Mesenchymal stem cell (in vitro differentiated cells and primary cell): ENCODE measurements around the gene LPCAT1.

Source experiments
- DNase-seq: peaks from one replicate; pipeline ENCODE4 v3.0.0-alpha.2; 2013
- H2AFZ ChIP-seq: one replicate; pipeline ENCODE4 v1.6.1; 2013; ENCODE audit warnings: low read depth, mild to moderate bottlenecking, control low read depth, inconsistent platforms, low read length, moderate library complexity
- H2AK5ac ChIP-seq: 2 replicates; pipeline ENCODE4 v1.6.1; 2013; ENCODE audit warnings: low read length, moderate library complexity, mild to moderate bottlenecking, inconsistent platforms; ENCODE audit not compliant: severe bottlenecking
- H2BK120ac ChIP-seq: one replicate; pipeline ENCODE4 v1.6.1; 2013; ENCODE audit warnings: low read depth, mild to moderate bottlenecking, inconsistent platforms, low read length, moderate library complexity
- H2BK12ac ChIP-seq, 2 experiments: one replicate each; pipeline ENCODE4 v1.6.1; 2013; ENCODE audit warnings: inconsistent platforms in 2 of 2, low read length in 2 of 2, mild to moderate bottlenecking in 2 of 2, moderate library complexity in 2 of 2, control low read depth in 1 of 2
- H2BK15ac ChIP-seq: one replicate; pipeline ENCODE4 v1.6.1; 2013; ENCODE audit warnings: mild to moderate bottlenecking, low read depth, inconsistent platforms; ENCODE audit not compliant: poor library complexity, severe bottlenecking
- H2BK5ac ChIP-seq: 2 replicates; pipeline ENCODE4 v1.6.1; 2013; ENCODE audit warnings: low read depth, mild to moderate bottlenecking, low read length, control low read depth, inconsistent platforms; ENCODE audit not compliant: poor library complexity, severe bottlenecking
- H3K14ac ChIP-seq, 2 experiments: one replicate each; pipeline ENCODE4 v1.6.1; 2013; ENCODE audit warnings: inconsistent platforms in 2 of 2, low read length in 2 of 2, control low read depth in 1 of 2, mild to moderate bottlenecking in 1 of 2, moderate library complexity in 1 of 2
- H3K18ac ChIP-seq, 2 experiments: one replicate each; pipeline ENCODE4 v1.6.1; 2013; ENCODE audit warnings: inconsistent platforms in 2 of 2, low read length in 2 of 2, control low read depth in 1 of 2, low read depth in 1 of 2, mild to moderate bottlenecking in 1 of 2
- H3K23ac ChIP-seq, 2 experiments: one replicate each; pipeline ENCODE4 v1.6.1; 2013; ENCODE audit warnings: inconsistent platforms in 2 of 2, low read length in 2 of 2, mild to moderate bottlenecking in 2 of 2, moderate library complexity in 2 of 2, control low read depth in 1 of 2
- H3K27ac ChIP-seq: 2 replicates; pipeline ENCODE4 v1.5.1; 2013; ENCODE audit warnings: mild to moderate bottlenecking, moderate library complexity, low read length, control low read depth, inconsistent platforms; ENCODE audit not compliant: poor library complexity, severe bottlenecking
- H3K27me3 ChIP-seq, 2 experiments: 2 replicates each; pipeline versions ENCODE4 v1.6.1 to v1.7.0; 2013; ENCODE audit warnings: low read length in 2 of 2, mild to moderate bottlenecking in 2 of 2, moderate library complexity in 2 of 2, control low read depth in 1 of 2, inconsistent platforms in 1 of 2; ENCODE audit not compliant: control insufficient read depth in 1 of 2, insufficient read depth in 1 of 2
- H3K36me3 ChIP-seq, 2 experiments: 2 replicates each; pipeline versions ENCODE4 v1.6.1 to v1.7.0; 2013; ENCODE audit warnings: low read length in 2 of 2, control low read depth in 1 of 2, inconsistent platforms in 1 of 2, low read depth in 1 of 2, mild to moderate bottlenecking in 1 of 2; ENCODE audit not compliant: insufficient read depth in 2 of 2, control insufficient read depth in 1 of 2
- H3K4ac ChIP-seq, 2 experiments: one replicate each; pipeline ENCODE4 v1.6.1; 2013; ENCODE audit warnings: inconsistent platforms in 2 of 2, low read length in 2 of 2, mild to moderate bottlenecking in 2 of 2, moderate library complexity in 2 of 2, control low read depth in 1 of 2, low read depth in 1 of 2
- H3K4me1 ChIP-seq: 2 replicates; pipeline ENCODE4 v1.6.1; 2013; ENCODE audit warnings: low read depth, low read length, control low read depth; ENCODE audit not compliant: control insufficient read depth, insufficient read depth
- H3K4me2 ChIP-seq: 2 replicates; pipeline ENCODE4 v1.6.1; 2013; ENCODE audit warnings: low read length, mild to moderate bottlenecking, inconsistent platforms; ENCODE audit not compliant: poor library complexity, severe bottlenecking
- H3K4me3 ChIP-seq, 2 experiments: 2 replicates each; pipeline versions ENCODE4 v1.5.1 to v1.7.0; 2013; ENCODE audit warnings: low read length in 2 of 2, mild to moderate bottlenecking in 2 of 2, control low read depth in 1 of 2, low read depth in 1 of 2; ENCODE audit not compliant: insufficient read depth in 1 of 2
- H3K79me1 ChIP-seq: replicated peaks from 2 replicates; pipeline ENCODE4 v1.6.1; 2013; ENCODE audit warnings: mild to moderate bottlenecking, control low read depth, low read length, inconsistent platforms; ENCODE audit not compliant: poor library complexity, severe bottlenecking
- H3K9ac ChIP-seq: 2 replicates; pipeline ENCODE4 v1.7.0; 2013; ENCODE audit warnings: mild to moderate bottlenecking, low read length, moderate library complexity
- H3K9me3 ChIP-seq: 2 replicates; pipeline ENCODE4 v1.7.0; 2013; ENCODE audit warnings: mild to moderate bottlenecking, low read length; ENCODE audit not compliant: control insufficient read depth
- H4K8ac ChIP-seq: one replicate; pipeline ENCODE4 v1.6.1; 2013; ENCODE audit warnings: inconsistent platforms, mild to moderate bottlenecking, low read length, moderate library complexity
- H4K91ac ChIP-seq: one replicate; pipeline ENCODE4 v1.6.1; 2013; ENCODE audit warnings: mild to moderate bottlenecking, low read length, inconsistent platforms
- WGBS: methylation state at CpG from one replicate; pipeline ENCODE4 v1.1.7; 2013; ENCODE audit warnings: mixed read lengths; 5-methylcytosine and 5-hydroxymethylcytosine counted together

Gene LPCAT1

DNA sequence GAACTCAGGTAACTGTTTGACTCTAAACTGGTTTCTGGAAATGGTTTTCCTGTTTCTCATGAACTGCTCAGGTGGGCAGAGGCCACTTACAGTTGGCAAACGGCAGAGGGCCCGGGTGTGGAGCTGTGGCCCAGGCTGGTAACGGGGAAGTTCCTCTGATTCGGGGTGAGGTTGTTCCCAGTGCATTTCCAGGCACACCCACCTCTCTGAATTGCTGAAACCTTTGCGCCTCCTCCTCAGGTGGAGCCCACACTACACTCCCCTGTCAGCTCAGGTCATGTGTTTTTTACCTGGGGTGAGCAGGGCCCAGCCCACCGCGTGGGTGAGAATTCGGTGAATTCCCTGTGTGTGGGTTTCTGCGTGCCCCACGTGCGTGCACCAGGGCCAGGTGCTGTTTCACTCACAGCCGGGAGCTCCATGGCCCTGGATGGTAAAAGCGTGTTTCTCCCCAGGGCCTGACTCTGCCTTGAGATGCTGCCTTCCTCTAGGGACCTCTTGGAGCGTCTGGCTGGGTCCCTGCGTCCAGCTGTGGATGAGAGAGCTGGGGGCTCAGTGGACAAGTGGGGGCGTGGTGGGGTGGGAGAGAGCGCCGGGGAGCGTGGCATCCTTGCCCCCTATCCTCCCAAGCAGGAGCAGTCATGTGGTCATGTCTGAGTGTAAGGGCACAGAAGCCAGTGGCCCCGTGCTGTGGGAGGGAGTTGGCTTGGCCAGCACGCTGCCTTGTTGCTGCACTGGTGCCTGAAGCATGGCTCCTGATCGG is 33.5 kb upstream of the LPCAT1 start:
- no peaks in the 10 kb centered on the region for H3K9me3 ChIP-seq
- no peak overlapping the region for H2BK12ac ChIP-seq
- no peak overlapping the region for H2BK15ac ChIP-seq
- H3K4me2 ChIP-seq: no peak overlapping the region
- H3K18ac ChIP-seq: no peak overlapping the region
- no peak overlapping the region for H2AFZ ChIP-seq
- peak overlapping the region; percentile 47 for H4K91ac ChIP-seq
- no peak overlapping the region for H3K9ac ChIP-seq
- H2BK5ac ChIP-seq: no peak overlapping the region
- peaks cover 0 to 4% of the 10 kb centered on the region in 2 experiments for H3K27me3 ChIP-seq
- DNase-seq: no peak
- H3K4me1 ChIP-seq: peaks cover 35% of the 10 kb centered on the region
- H3K14ac ChIP-seq: peak overlapping the region in 1 of 2 experiments; percentile 71
- WGBS: 87% methylated on average over 22 of the region's 22 CpGs
- no peak overlapping the region for H3K27ac ChIP-seq
- no peak overlapping the region for H3K4me3 ChIP-seq
- no peak overlapping the region for H2BK120ac ChIP-seq
- H3K36me3 ChIP-seq: no peaks in the 10 kb centered on the region
- H4K8ac ChIP-seq: no peak overlapping the region
- peak overlapping the region; percentile 41 for H2AK5ac ChIP-seq
- H3K79me1 ChIP-seq: no peaks in the 10 kb centered on the region
- no peak overlapping the region for H3K23ac ChIP-seq
- H3K4ac ChIP-seq: no peak overlapping the region

DNA sequence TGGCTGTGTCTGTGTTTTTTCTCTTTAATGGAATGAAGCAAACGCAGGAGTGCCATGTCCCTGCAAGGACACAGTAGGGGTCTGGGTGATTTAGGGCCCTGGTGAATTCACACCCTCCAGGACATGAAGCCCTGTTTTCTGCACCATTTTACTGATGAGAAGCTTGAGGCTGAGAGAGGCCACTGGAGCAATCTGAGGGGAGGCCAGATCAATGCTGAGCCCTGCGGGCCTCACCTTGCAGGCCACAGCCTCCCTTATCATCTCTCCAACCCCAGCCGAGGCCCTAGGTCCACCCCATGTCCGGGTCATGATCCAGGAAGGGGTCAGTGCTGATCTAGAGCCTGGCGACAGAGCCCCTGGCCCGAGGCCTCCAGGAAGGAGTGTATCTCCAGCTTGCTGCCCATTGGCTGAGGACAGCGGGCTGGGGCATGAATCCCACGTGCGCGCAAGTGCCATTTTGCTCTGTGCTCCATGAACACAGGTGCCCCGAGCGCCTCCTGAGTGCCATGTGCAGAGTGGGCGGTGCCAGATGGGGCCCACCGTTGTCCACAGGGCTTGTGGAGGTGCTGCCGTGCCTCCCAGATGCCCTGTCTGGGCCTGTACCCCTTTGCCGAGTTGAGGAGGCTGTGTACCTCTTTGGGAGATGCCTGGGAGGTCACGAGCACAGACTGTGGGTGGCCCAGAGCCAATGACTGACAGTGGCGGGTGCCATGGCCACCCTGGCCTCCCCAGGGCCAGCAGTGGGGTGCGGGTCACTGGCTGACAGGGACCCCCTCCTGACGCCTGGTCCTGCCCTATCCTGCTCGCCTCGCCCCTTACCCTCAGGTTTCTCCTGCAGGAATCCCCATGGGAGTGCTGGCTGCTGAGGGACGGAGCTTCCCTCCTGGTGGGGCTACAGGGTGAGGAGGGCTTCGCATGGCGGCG is 32.3 kb upstream of the LPCAT1 start:
- peak overlapping the region; percentile 65 for H3K27ac ChIP-seq
- H3K14ac ChIP-seq: peak overlapping the region in 1 of 2 experiments; percentile 0
- no peak overlapping the region for H3K9ac ChIP-seq
- H2BK5ac ChIP-seq: no peak overlapping the region
- peaks cover 0 to under 1% of the 10 kb centered on the region in 2 experiments for H3K27me3 ChIP-seq
- H4K8ac ChIP-seq: no peak overlapping the region
- H3K18ac ChIP-seq: no peak overlapping the region
- peak overlapping the region in 1 of 2 experiments; percentile 4 for H2BK12ac ChIP-seq
- H3K9me3 ChIP-seq: no peaks in the 10 kb centered on the region
- no peak overlapping the region for H3K23ac ChIP-seq
- H4K91ac ChIP-seq: no peak overlapping the region
- H2BK15ac ChIP-seq: no peak overlapping the region
- no peak overlapping the region for H3K4me3 ChIP-seq
- 90% methylated on average over 24 of the region's 26 CpGs for WGBS
- H3K4me1 ChIP-seq: peaks cover 31% of the 10 kb centered on the region
- H3K4ac ChIP-seq: no peak overlapping the region
- DNase-seq: no peak
- H2AK5ac ChIP-seq: peak overlapping the region; percentile 93
- H3K79me1 ChIP-seq: no peaks in the 10 kb centered on the region
- H2BK120ac ChIP-seq: no peak overlapping the region
- no peaks in the 10 kb centered on the region for H3K36me3 ChIP-seq
- no peak overlapping the region for H2AFZ ChIP-seq
- H3K4me2 ChIP-seq: no peak overlapping the region

DNA sequence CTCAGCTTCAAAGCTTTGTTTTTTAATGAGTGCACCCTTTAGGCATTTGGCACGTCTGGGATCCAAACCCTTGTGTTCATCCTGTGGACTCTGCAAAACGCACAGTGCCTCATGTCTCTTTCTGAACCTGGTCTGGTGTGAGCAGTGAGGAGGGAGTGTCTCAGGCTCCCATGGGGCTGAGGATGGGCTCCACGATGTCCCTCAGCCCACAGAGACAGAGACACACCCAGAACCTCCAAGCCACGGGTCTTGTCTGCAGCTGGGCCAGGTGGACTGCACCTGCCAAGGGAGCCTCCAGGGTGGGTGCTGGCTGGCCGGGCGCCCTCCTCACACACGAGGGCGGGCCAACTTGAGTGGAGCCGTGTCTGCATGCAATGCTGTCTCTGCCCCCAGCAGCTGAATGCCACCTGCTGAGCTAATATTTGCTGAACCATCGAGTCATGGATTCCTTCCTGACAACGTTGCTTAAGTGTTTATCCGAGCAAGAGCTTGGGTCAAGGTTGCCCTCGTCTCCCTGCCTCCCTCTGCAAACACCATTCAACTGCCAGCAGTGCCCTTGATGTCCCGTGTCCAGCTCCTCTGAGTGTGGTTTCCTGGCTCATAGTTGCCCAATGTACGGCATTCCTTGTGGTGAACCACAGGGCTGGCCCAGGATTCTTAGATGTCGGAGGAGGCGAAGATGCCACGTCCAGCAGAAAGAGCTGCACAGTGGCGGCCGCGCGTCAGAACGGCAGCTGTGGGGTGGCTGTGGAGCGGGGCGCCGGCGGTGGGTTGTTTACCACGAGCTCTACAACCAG is 31.4 kb upstream of the LPCAT1 start:
- Histone ChIP-seq H3K23ac (no peak overlapping the region), H2AK5ac (no peak overlapping the region)
- 52% methylated on average over 28 of the region's 28 CpGs for WGBS

More for the DNA sequence above, 31.4 kb upstream of the LPCAT1 start:
- no peak overlapping the region for H4K91ac ChIP-seq
- H3K4me1 ChIP-seq: peaks cover 31% of the 10 kb centered on the region
- H3K79me1 ChIP-seq: no peaks in the 10 kb centered on the region
- no peak overlapping the region for H3K4ac ChIP-seq
- H3K18ac ChIP-seq: no peak overlapping the region
- H2BK120ac ChIP-seq: no peak overlapping the region
- peak overlapping the region; percentile 65 for H3K27ac ChIP-seq
- H4K8ac ChIP-seq: no peak overlapping the region
- peak overlapping the region; percentile 59 for H2BK5ac ChIP-seq
- no peaks in the 10 kb centered on the region for H3K36me3 ChIP-seq
- no peaks in the 10 kb centered on the region for H3K9me3 ChIP-seq
- no peak overlapping the region for H2AFZ ChIP-seq
- H3K27me3 ChIP-seq: peaks cover 0 to 10% of the 10 kb centered on the region in 2 experiments
- no peak overlapping the region for H2BK15ac ChIP-seq
- peak; percentile 93 for DNase-seq
- H3K4me2 ChIP-seq: peak overlapping the region; percentile 49
- H3K14ac ChIP-seq: peak overlapping the region in 1 of 2 experiments; percentile 19
- no peak overlapping the region for H3K4me3 ChIP-seq
- no peak overlapping the region for H2BK12ac ChIP-seq
- no peak overlapping the region for H3K9ac ChIP-seq
